Subcutaneous adipose tissue (tissue), 4 donors: ENCODE measurements around the gene FBXW11. TPM values are rescaled to one million over a fixed set of nuclear protein-coding genes. Genes with fewer than 3 reads are reported as not detected.

Source experiments
- total RNA-seq, 4 donors: library from RNA; depleted of rRNA; stranded (reverse); fragments of >200 nt; gene quantifications; one replicate each; pipeline ENCODE4 v1.1.0, GENCODE V29; 2016
- TF ChIP-seq, protein P1 (sequence below): fragments of 450-650 bp; IDR thresholded peaks from one replicate; pipeline ENCODE4 v1.5.1; 2016; ENCODE audit warnings: low read depth, mild to moderate bottlenecking, control low read depth, antibody characterized with exemption, moderate library complexity

FBXW11 gene
- total RNA-seq, 4 donors from 2014 or later = 51.8 to 66.1 (median 59.8) TPM

DNA sequence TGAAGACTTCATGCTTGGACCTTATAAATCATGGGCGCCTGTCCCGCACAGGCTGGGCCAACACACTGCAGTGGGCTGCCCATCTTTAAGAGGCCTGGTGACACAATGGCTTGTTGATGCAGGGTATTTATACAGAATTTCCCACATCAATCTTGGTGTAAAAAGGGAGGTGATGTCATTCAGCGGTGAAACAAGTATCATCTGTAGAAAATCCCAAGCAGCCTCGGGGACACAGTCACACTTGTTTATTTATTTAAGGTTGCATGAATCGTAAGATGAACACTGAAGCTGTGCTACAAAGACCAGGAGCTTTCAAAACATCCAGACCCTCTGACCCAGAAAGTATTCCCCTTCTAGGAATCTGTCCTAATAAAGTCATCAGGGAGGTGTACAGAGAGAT, 180.3 kb downstream of the FBXW11 start:
- TF ChIP-seq, protein P1, sequence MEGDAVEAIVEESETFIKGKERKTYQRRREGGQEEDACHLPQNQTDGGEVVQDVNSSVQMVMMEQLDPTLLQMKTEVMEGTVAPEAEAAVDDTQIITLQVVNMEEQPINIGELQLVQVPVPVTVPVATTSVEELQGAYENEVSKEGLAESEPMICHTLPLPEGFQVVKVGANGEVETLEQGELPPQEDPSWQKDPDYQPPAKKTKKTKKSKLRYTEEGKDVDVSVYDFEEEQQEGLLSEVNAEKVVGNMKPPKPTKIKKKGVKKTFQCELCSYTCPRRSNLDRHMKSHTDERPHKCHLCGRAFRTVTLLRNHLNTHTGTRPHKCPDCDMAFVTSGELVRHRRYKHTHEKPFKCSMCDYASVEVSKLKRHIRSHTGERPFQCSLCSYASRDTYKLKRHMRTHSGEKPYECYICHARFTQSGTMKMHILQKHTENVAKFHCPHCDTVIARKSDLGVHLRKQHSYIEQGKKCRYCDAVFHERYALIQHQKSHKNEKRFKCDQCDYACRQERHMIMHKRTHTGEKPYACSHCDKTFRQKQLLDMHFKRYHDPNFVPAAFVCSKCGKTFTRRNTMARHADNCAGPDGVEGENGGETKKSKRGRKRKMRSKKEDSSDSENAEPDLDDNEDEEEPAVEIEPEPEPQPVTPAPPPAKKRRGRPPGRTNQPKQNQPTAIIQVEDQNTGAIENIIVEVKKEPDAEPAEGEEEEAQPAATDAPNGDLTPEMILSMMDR = no peak

DNA sequence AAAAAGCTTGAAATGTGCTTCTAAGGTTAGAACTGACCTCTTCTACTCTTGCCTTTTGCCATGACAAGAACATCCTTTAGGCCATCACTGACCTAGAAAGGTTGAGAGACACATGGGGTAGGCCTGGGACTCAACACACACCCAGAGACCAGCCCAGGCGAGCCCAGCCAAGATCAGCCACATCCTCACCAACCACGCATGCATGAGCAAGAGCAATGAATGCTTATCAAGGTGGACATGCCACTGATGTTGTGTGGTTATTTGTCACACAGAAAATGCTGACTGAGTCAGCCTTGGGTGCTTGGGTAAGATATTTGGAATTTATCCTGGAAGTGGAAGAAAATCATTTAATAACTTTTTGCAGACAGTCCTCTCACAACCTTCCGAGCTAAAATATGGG, 181.4 kb downstream of the FBXW11 start:
- TF ChIP-seq, protein P1 = no peak

DNA sequence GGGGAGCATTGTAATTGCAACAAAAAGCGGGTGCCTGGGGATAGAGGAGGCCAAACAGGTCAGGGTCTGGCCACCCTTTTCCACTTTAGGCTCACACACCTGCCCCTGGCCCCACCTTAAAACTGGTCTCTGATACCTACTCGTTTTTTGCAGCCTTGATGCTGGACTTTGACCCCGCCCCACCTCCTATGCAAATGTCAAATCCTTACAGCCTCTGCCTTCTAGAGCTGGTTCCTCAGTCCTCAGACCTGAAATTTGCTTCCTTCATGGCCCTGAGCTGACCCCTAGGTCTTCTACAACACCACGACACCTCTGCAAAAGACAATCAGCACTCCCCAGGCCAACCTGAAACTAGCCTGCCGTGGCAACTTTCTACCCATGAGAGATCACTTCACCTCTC, 183.2 kb downstream of the FBXW11 start:
- TF ChIP-seq, protein P1 = no peak

DNA sequence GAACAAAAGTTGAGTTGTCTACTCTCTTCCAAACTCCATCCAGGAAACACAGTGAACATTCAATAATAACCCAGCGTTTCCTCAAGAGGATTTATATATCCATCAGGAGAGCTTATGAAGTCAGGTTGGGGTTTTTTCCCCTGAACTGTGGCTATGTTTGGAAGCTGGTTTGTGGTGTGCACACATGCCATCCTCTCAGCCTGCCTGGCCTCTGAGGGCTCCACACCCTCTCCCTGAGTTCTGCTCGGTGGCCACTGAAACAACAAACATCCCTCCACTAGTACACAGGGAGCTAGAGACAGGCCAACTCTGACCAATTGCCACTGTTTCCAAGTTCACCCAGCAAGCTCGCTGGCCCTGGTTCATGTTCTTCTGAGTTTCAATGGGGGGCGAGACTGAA, 185.2 kb downstream of the FBXW11 start:
- TF ChIP-seq, protein P1 = no peak

DNA sequence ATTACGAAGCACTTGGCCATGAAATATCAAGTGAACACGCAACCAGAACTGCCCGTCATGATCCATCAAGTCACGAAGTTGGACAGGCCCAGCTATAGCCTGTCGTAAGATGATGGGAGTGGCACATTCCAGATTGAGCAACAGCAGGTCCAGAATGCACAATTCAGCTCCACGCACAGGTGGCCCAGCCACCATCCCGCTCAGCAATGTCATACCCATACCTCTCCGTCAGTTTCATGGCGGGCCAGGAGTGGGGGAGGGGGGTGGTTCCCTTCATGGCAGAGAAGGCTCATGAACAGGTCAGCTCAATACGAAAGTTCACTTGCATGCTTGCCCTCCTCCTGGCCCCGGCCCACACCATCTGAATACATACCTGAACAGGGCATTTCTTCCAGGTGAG, 185.9 kb downstream of the FBXW11 start:
- TF ChIP-seq, protein P1 = no peak

- TF ChIP-seq, protein P1 = no peak
Measured at GRCh38 chr5:171816666-171817065, 189.8 kb downstream of the FBXW11 start.

- TF ChIP-seq, protein P1 = no peak
Measured at GRCh38 chr5:171813813-171814490, 192.5 kb downstream of the FBXW11 start.
